HEK293T (cell line): ENCODE results near the gene HIF3A.

ENCODE experiments used
- CTCF ChIA-PET: fragments of 350-600 bp; formaldehyde crosslinking; extraction: SDS; loops from one replicate; lab custom pipeline; 2021; ENCODE audit warnings: antibody characterized with exemption, inconsistent platforms; lab: Yijun Ruan, JAX
- POLR2A ChIA-PET: fragments of 350-600 bp; formaldehyde crosslinking; extraction: SDS; loops from one replicate; lab custom pipeline; 2020; ENCODE audit warnings: antibody characterized with exemption, inconsistent platforms; lab: Yijun Ruan, JAX
- DNase-seq: peaks from one replicate; pipeline ENCODE4 v3.0.0; 2012; ENCODE audit warnings: mixed read lengths; ENCODE audit errors: extremely low spot score
- ARNT ChIP-seq: fragments of 450-650 bp; IDR thresholded peaks from 2 replicates; pipeline ENCODE4 v1.6.1; 2017; ENCODE audit warnings: mild to moderate bottlenecking
- BHLHE40 ChIP-seq: fragments of 450-650 bp; IDR thresholded peaks from 2 replicates; pipeline ENCODE4 v1.6.1; 2016; ENCODE audit warnings: mild to moderate bottlenecking, moderate library complexity, borderline replicate concordance
- CTBP1 ChIP-seq: fragments of 450-650 bp; IDR thresholded peaks from 2 replicates; pipeline ENCODE4 v1.6.1; 2016; ENCODE audit warnings: borderline replicate concordance
- ELF4 ChIP-seq: fragments of 450-650 bp; IDR thresholded peaks from 2 replicates; pipeline ENCODE4 v1.6.1; 2017; ENCODE audit warnings: antibody characterized with exemption
- FOXA1 ChIP-seq: fragments of 450-650 bp; IDR thresholded peaks from 2 replicates; pipeline ENCODE4 v1.6.1; 2016; ENCODE audit warnings: mild to moderate bottlenecking
- FOXK2 ChIP-seq: fragments of 450-650 bp; IDR thresholded peaks from 2 replicates; pipeline ENCODE4 v1.6.1; 2016; ENCODE audit warnings: mild to moderate bottlenecking
- FOXM1 ChIP-seq: fragments of 450-650 bp; IDR thresholded peaks from 2 replicates; pipeline ENCODE4 v1.6.1; 2017; ENCODE audit warnings: mild to moderate bottlenecking, borderline replicate concordance
- HDGF ChIP-seq: fragments of 450-650 bp; IDR thresholded peaks from 2 replicates; pipeline ENCODE4 v1.6.1; 2017; ENCODE audit warnings: antibody characterized with exemption, borderline replicate concordance
- L3MBTL2 ChIP-seq: fragments of 450-650 bp; conservative IDR thresholded peaks from 2 replicates; pipeline ENCODE4 v1.6.1; 2016; ENCODE audit warnings: mild to moderate bottlenecking
- LEF1 ChIP-seq: fragments of 450-650 bp; IDR thresholded peaks from 2 replicates; pipeline ENCODE4 v1.6.1; 2017; ENCODE audit warnings: mild to moderate bottlenecking, borderline replicate concordance
- NFRKB ChIP-seq: fragments of 450-650 bp; IDR thresholded peaks from 2 replicates; pipeline ENCODE4 v1.6.1; 2016; ENCODE audit warnings: mild to moderate bottlenecking, moderate library complexity
- SP1 ChIP-seq: fragments of 450-650 bp; IDR thresholded peaks from 2 replicates; pipeline ENCODE4 v1.6.1; 2017
- SUZ12 ChIP-seq: fragments of 450-650 bp; IDR thresholded peaks from 2 replicates; pipeline ENCODE4 v1.6.1; 2016; ENCODE audit warnings: mild to moderate bottlenecking
- TARDBP ChIP-seq: fragments of 450-650 bp; IDR thresholded peaks from 2 replicates; pipeline ENCODE4 v1.6.1; 2016
- ZNF384 ChIP-seq: fragments of 450-650 bp; IDR thresholded peaks from 2 replicates; pipeline ENCODE4 v1.6.1; 2016
- TF ChIP-seq, protein P1 (sequence below): fragments of 450-650 bp; IDR thresholded peaks from 2 replicates; pipeline ENCODE4 v1.6.1; 2016

Gene HIF3A

DNA sequence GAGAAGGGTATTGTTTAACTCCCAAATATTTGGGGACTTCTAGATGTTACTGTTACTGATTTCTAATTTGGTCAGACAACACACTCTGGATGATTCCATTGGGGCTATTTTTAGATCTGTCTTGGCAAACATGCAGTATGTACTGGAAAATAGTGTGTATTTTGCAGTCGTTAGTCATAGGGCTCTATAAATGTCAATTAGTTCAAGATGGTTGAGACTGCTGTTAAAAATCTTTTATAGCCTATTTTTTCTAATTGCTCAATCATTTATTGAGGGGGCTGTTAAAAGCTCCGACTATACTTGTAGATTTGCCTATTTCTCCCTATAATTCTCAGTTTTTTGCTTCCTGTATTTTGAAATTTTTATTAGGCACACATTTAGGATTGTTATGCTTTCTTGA, 81.4 kb downstream of the HIF3A start:
- no peak for TF ChIP-seq SP1
- TF ChIP-seq BHLHE40 = no peak
- TF ChIP-seq, protein P1, sequence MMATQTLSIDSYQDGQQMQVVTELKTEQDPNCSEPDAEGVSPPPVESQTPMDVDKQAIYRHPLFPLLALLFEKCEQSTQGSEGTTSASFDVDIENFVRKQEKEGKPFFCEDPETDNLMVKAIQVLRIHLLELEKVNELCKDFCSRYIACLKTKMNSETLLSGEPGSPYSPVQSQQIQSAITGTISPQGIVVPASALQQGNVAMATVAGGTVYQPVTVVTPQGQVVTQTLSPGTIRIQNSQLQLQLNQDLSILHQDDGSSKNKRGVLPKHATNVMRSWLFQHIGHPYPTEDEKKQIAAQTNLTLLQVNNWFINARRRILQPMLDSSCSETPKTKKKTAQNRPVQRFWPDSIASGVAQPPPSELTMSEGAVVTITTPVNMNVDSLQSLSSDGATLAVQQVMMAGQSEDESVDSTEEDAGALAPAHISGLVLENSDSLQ = no peak
- no peak for TF ChIP-seq SUZ12
- no peak for TF ChIP-seq FOXM1
- TF ChIP-seq ARNT = no peak
- TF ChIP-seq FOXK2 = no peak
- no peak for TF ChIP-seq NFRKB
- no peak for TF ChIP-seq FOXA1
- no peak for TF ChIP-seq CTBP1
- TF ChIP-seq ELF4 = no peak
- ChIA-PET CTCF (no interaction called here), POLR2A (no interaction called here)
- DNase-seq = no peak

DNA sequence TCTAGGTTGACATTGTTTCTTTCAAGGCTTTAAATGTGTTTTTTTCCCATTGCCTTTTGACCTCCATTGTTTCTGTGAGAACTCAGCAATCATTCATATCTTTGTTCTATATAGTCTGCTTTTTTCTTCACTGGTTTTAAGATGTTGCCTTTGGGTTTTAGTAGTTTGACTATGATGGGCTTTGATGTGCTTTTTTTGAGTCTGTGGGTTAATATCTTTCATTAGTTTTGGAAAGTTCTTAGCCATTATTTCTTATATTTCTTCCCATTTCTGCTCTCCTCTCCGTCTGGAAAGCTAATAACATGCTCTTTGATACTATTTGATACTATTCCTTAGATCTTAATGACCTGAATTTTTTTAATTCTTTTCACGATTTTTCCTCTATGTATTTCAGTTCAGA, 83.8 kb downstream of the HIF3A start:
- no peak for DNase-seq
- ChIA-PET CTCF (interaction anchor here (0.7 kb wide), 1 partner anchor 552 kb away, joined by 3 read pairs; no protein-coding TSS in a partner anchor), POLR2A (no interaction called here)
- no peak for TF ChIP-seq SP1
- no peak for TF ChIP-seq ZNF384
- TF ChIP-seq FOXA1 = no peak
- TF ChIP-seq BHLHE40 = no peak
- TF ChIP-seq FOXM1 = no peak
- TF ChIP-seq SUZ12 = no peak
- no peak for TF ChIP-seq FOXK2
- TF ChIP-seq, protein P1 = no peak
- no peak for TF ChIP-seq LEF1
- TF ChIP-seq NFRKB = no peak
- no peak for TF ChIP-seq CTBP1
- TF ChIP-seq ARNT = no peak
- no peak for TF ChIP-seq L3MBTL2
- TF ChIP-seq ELF4 = no peak
- TF ChIP-seq TARDBP = no peak
- TF ChIP-seq HDGF = no peak

DNA sequence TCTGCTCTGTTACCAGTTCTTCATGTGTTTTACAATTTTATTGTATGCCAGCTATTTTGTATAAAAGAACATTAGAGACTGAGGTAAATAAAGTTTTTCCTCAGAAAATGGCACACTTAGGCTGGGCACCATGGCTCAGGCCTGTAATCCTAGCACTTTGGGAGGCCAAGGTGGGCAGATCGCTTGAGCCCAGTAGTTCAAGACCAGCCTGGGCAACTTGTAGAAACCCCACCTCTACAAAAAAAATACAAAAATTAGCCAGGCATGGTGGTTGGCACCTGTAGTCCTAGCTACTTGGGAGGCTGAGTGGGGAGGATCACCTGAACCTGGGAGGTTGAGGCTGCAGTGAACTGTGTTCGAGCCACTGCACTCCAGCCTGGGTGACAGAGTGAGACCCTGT, 84.5 kb downstream of the HIF3A start:
- TF ChIP-seq HDGF = no peak
- no peak for TF ChIP-seq L3MBTL2
- TF ChIP-seq FOXM1 = no peak
- no peak for TF ChIP-seq ARNT
- TF ChIP-seq FOXA1 = no peak
- no peak for TF ChIP-seq ELF4
- no peak for TF ChIP-seq SUZ12
- no peak for TF ChIP-seq BHLHE40
- TF ChIP-seq, protein P1 = no peak
- no peak for TF ChIP-seq ZNF384
- TF ChIP-seq SP1 = no peak
- no peak for TF ChIP-seq TARDBP
- TF ChIP-seq CTBP1 = no peak
- DNase-seq = no peak
- CTCF ChIA-PET = interaction anchor here (0.7 kb wide), 1 partner anchor 551 kb away, joined by 3 read pairs; no protein-coding TSS in a partner anchor
- POLR2A ChIA-PET = no interaction called here

DNA sequence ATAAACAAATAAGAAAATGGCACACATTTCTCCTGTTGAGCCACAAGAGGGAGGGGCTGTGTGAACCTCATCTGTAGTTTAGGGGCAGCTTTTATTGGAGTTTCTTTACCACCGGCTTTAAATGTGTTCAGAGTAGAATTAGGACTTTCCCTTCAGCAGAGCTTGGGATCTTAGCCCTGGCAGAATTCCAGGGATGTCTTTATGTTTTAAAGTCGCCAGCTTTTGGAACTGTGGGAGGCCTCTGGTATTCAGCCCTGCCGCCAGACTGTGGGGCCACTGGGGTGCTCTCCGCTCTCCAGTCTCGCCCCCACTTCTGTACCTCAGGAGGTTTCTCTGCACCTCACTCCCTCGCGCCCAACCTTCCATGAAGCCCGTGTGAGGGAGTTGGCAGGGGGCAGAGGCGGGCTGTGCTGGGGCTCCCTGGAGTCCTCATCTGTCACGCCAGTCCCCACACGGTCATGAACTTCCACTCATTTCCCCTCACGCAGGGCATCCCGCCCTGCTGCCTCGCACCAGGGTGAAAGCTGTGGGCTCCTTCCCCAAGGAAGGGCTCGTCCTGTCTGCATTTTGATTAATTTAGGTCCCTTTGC, 85.0 kb downstream of the HIF3A start:
- ChIA-PET CTCF (no interaction called here), POLR2A (no interaction called here)
- TF ChIP-seq FOXK2 (no peak), ZNF384 (no peak), LEF1 (no peak), HDGF (no peak), BHLHE40 (no peak), SP1 (no peak), ELF4 (no peak), L3MBTL2 (no peak), TARDBP (no peak), SUZ12 (no peak), ARNT (no peak), FOXA1 (no peak), FOXM1 (no peak), CTBP1 (no peak), NFRKB (no peak)
- TF ChIP-seq, protein P1 = no peak
- no peak for DNase-seq

DNA sequence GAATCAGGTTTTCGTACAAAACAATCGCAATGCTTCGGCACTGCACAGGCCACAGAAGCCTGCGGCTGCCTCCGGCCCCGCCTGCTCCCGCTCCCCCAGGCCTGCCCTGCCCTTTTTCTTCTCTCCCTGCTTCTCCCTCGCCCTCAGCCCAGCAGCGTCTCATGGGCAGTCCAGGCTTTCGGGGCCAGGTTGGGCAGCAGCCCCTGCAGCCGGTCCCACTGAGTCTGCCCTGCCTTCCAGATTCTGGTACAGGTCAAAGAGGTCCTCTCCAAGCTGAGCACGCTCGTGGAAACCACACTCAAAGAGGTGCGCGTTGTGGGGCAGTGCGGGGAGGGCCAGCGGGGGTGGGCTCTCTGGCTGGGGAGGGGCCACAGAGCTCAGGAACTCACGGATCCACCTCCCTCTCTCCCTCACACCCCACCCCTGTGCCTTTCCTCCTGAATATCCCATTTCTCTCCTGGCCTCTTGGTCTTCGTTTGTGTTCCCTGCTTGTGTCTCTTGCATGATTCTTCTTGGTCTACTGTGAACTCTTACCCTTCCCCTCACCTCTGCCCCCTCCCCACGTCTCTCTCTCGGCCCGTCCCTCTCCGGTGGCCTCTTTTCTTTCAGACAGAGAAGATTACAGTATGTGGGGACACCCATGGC, 86.5 kb downstream of the HIF3A start:
- ChIA-PET POLR2A (no interaction called here), CTCF (no interaction called here)
- TF ChIP-seq FOXK2 (no peak), HDGF (no peak), FOXM1 (no peak), TARDBP (no peak), ZNF384 (no peak), BHLHE40 (no peak), FOXA1 (no peak), NFRKB (no peak), L3MBTL2 (no peak), LEF1 (no peak), SUZ12 (no peak), ELF4 (no peak), SP1 (no peak), CTBP1 (no peak), ARNT (no peak)
- TF ChIP-seq, protein P1 = no peak
- no peak for DNase-seq
